PFSK-1 (cell line): ENCODE results near the gene NEDD4L.

Experiments used
- FOXP2 ChIP-seq: optimal IDR thresholded peaks from 2 replicates; pipeline ENCODE3; 2011; ENCODE audit warnings: borderline replicate concordance, control low read depth, inconsistent platforms; ENCODE audit not compliant: insufficient read depth; ENCODE audit errors: extremely low read length, extremely low read depth
- POLR2AphosphoS5 ChIP-seq: IDR thresholded peaks from 2 replicates; pipeline ENCODE4 v1.6.1; 2012; ENCODE audit warnings: low read depth, mild to moderate bottlenecking, control low read depth, low read length, moderate library complexity
- REST ChIP-seq, 2 experiments: IDR thresholded peaks; 2 replicates each; pipeline versions ENCODE4 v1.6.1 to v1.8.0; 2011 to 2012; ENCODE audit warnings: low read depth in 2 of 2, low read length in 2 of 2, control low read depth in 1 of 2, inconsistent platforms in 1 of 2, mild to moderate bottlenecking in 1 of 2, moderate library complexity in 1 of 2; ENCODE audit not compliant: insufficient read depth in 1 of 2

DNA sequence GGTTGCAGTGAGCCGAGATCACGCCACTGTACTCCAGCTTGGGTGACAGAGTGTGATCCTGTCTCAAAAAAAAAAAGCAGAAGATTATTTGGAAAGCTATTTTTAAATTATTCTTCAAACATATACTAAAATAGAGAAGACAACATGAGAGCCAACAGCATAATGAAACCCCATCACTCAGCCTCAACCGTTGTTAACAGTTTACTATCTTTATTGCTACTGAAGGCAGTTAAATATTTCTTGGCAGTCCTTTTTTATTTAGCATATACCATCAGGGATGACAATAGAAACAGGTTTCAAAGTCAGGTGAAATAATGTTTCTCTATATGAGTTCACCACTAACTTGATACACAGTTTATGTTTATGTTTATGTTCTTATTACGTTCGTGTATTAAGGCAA, 157.2 kb downstream of the NEDD4L start:
- TF ChIP-seq POLR2AphosphoS5 = no peak
- no peak for TF ChIP-seq REST (IDR thresholded peaks at IDR 0.05; ENCODE audit: insufficient read depth in 1 of 2, low read depth in 2 of 2, low read length in 2 of 2)
- no peak for TF ChIP-seq FOXP2
